Prostate gland (tissue), 2 donors: Measurements from ENCODE around the gene EFNB3.

ENCODE experiments used
- CTCF ChIP-seq, 4 experiments: fragments of 200-600 bp in 2 of 4; fragments of 450-650 bp in 2 of 4; sonication (generic) in 2 of 4; IDR thresholded peaks; 1 replicate in 3 of 4; 2 replicates in 1 of 4; pipeline ENCODE4 v1.5.1; 2016 to 2019; ENCODE audit warnings: antibody characterized with exemption in 4 of 4, mild to moderate bottlenecking in 2 of 4, moderate library complexity in 2 of 4
- POLR2A ChIP-seq: fragments of 450-650 bp; IDR thresholded peaks from one replicate; pipeline ENCODE4 v1.6.1; 2016; ENCODE audit warnings: antibody characterized with exemption, mild to moderate bottlenecking
- POLR2AphosphoS5 ChIP-seq: sonication (generic); formaldehyde crosslinking; IDR thresholded peaks from one replicate; pipeline ENCODE4 v1.6.1; 2017; ENCODE audit warnings: antibody characterized with exemption

DNA sequence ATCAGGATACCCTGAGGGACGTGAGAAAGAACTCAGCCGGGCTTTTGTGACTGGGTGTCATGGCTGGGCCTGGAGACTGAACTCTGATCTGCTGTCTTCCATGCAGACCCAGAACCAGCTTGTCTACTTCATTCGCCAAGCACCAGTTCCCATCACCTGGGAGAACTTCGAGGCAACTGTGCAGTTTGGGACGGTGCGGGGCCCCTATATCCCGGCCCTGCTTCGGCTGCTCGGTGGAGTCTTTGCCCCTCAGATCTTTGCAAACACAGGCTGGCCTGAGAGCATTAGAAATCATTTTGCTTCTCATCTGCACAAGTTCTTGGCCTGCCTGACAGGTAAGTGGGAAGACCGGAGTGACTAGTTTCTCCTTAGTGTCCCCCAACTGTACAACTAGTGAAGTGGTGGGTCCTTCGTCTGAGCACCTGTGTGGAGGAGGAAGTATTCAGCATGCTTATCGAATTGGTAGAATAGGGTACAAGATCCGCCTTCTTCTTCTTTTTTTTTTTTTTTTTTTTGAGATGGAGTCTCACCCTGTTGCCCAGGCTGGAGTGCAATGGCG lies 28.1 kb downstream of the EFNB3 start:
- TF ChIP-seq POLR2A (no peak), CTCF (IDR thresholded peaks at IDR 0.05) (no peak), POLR2AphosphoS5 (no peak)
